SJSA1 (cell line): ENCODE data around the gene ZNF823. TPM values are rescaled to one million over a fixed set of nuclear protein-coding genes. Genes with fewer than 3 reads are reported as not detected.
"Not testable (repeated sequence)": the region's sequence is repeated elsewhere in the genome, so short reads cannot be mapped to it uniquely, and the experiment has no call there.

Source experiments
- DNase-seq, 2 experiments: peaks; one replicate each; pipeline ENCODE4 v3.0.0-alpha.2; 2015 to 2020; ENCODE audit warnings: low spot score in 2 of 2, low read depth in 1 of 2
- H3K27ac ChIP-seq: fragments of 250-450 bp; sonication (Bioruptor Pico); 2 replicates; pipeline ENCODE4 v1.5.1; 2020; ENCODE audit warnings: mild to moderate bottlenecking, moderate library complexity
- H3K27me3 ChIP-seq: fragments of 250-450 bp; sonication (Bioruptor Pico); replicated peaks from 2 replicates; pipeline ENCODE4 v1.5.1; 2020; ENCODE audit warnings: mild to moderate bottlenecking, moderate library complexity
- H3K36me3 ChIP-seq: fragments of 250-450 bp; sonication (Bioruptor Pico); 2 replicates; pipeline ENCODE4 v1.5.1; 2020; ENCODE audit warnings: mild to moderate bottlenecking
- H3K4me1 ChIP-seq: fragments of 250-450 bp; sonication (Bioruptor Pico); replicated peaks from 2 replicates; pipeline ENCODE4 v1.6.1; 2021; ENCODE audit warnings: mild to moderate bottlenecking
- H3K4me3 ChIP-seq: fragments of 250-450 bp; sonication (Bioruptor Pico); 2 replicates; pipeline ENCODE4 v1.5.1; 2020; ENCODE audit warnings: mild to moderate bottlenecking
- H3K9me3 ChIP-seq: fragments of 250-450 bp; sonication (Bioruptor Pico); replicated peaks from 2 replicates; pipeline ENCODE4 v1.5.1; 2020; ENCODE audit warnings: mild to moderate bottlenecking
- total RNA-seq: library from RNA; depleted of rRNA; stranded (reverse); fragments of >200 nt; shearing (Covaris generic); gene quantifications from 2 replicates; pipeline ENCODE4 v1.2.3, GENCODE V29; 2014; rRNA removed

The ZNF823 gene
- total RNA-seq: 3.3 and 7.4 TPM in 2 replicates

GRCh38 chr19:11738746-11739620 lies at the start of gene ZNF823:
ZNF823 (minus strand) TSS chr19:11738946; CDS start chr19:11738819, 127 bp downstream.
- Histone ChIP-seq H3K27ac (peak within 1 kb of the TSS; percentile 56), H3K4me1 (peaks cover 12% of the 10 kb centered on the region; the same call in 1 of the 2 replicates), H3K4me3 (peak within 1 kb of the TSS; percentile 85), H3K9me3 (no peaks in the 10 kb centered on the region; the same call in 1 of the 2 replicates), H3K27me3 (no peaks in the 10 kb centered on the region), H3K36me3 (peaks cover 9% of the 10 kb centered on the region; the same call in 1 of the 2 replicates)
- peak; percentile 98 to 99 for DNase-seq

- peaks cover 25% of the 10 kb centered on the region for H3K9me3 ChIP-seq
- H3K27ac ChIP-seq: no peak overlapping the region
- no peak overlapping the region for H3K4me3 ChIP-seq
- no peaks in the 10 kb centered on the region for H3K27me3 ChIP-seq
- no peak for DNase-seq
- peaks cover 22% of the 10 kb centered on the region for H3K36me3 ChIP-seq
- no peaks in the 10 kb centered on the region for H3K4me1 ChIP-seq
These were observed 48.8 kb upstream of the ZNF823 start for GRCh38 chr19:11787536-11787935.

- H3K9me3 ChIP-seq: peaks cover 45% of the 10 kb centered on the region
- no peak for DNase-seq
These were observed 45.6 kb upstream of the ZNF823 start for GRCh38 chr19:11784356-11784755.

GRCh38 chr19:11783767-11784166 lies 45.0 kb upstream of the ZNF823 start:
- Histone ChIP-seq H3K4me1 (no peaks in the 10 kb centered on the region), H3K36me3 (peaks cover 60% of the 10 kb centered on the region), H3K4me3 (no peak overlapping the region), H3K9me3 (peaks cover 47% of the 10 kb centered on the region), H3K27me3 (no peaks in the 10 kb centered on the region), H3K27ac (no peak overlapping the region)
- DNase-seq: no peak

More at GRCh38 chr19:11784356-11784755, 45.6 kb upstream of the ZNF823 start:
- Histone ChIP-seq H3K27ac (no peak overlapping the region), H3K4me3 (no peak overlapping the region), H3K27me3 (no peaks in the 10 kb centered on the region), H3K36me3 (peaks cover 54% of the 10 kb centered on the region), H3K4me1 (no peaks in the 10 kb centered on the region)

GRCh38 chr19:11781295-11782057 lies 42.7 kb upstream of the ZNF823 start:
- Histone ChIP-seq H3K36me3 (peaks cover 79% of the 10 kb centered on the region), H3K27me3 (no peaks in the 10 kb centered on the region), H3K27ac (no peak overlapping the region), H3K4me3 (no peak overlapping the region), H3K9me3 (peaks cover 48% of the 10 kb centered on the region), H3K4me1 (no peaks in the 10 kb centered on the region)
- DNase-seq: no peak

- no peak for DNase-seq
- no peaks in the 10 kb centered on the region for H3K4me1 ChIP-seq
- no peak overlapping the region for H3K27ac ChIP-seq
- H3K4me3 ChIP-seq: no peak overlapping the region
- no peaks in the 10 kb centered on the region for H3K27me3 ChIP-seq
- peaks cover 49% of the 10 kb centered on the region for H3K9me3 ChIP-seq
- peaks cover 79% of the 10 kb centered on the region for H3K36me3 ChIP-seq
These were observed 41.8 kb upstream of the ZNF823 start for GRCh38 chr19:11780431-11781020.

- DNase-seq, H3K4me1 ChIP-seq, H3K27me3 ChIP-seq, H3K27ac ChIP-seq, H3K4me3 ChIP-seq: not testable (repeated sequence)
- peaks cover 41% of the 10 kb centered on the region for H3K9me3 ChIP-seq
- peaks cover 48% of the 10 kb centered on the region for H3K36me3 ChIP-seq
These were observed 37.9 kb upstream of the ZNF823 start for GRCh38 chr19:11776669-11777068.

GRCh38 chr19:11771520-11771919 lies 32.8 kb upstream of the ZNF823 start:
- not testable (repeated sequence) for DNase-seq, H3K27me3 ChIP-seq, H3K27ac ChIP-seq, H3K4me3 ChIP-seq
- Histone ChIP-seq H3K36me3 (peaks cover 29% of the 10 kb centered on the region), H3K4me1 (peaks cover 11% of the 10 kb centered on the region), H3K9me3 (peaks cover 26% of the 10 kb centered on the region)

GRCh38 chr19:11769995-11770394 lies 31.2 kb upstream of the ZNF823 start:
- H3K4me3 ChIP-seq: no peak overlapping the region
- H3K9me3 ChIP-seq: peaks cover 18% of the 10 kb centered on the region
- peaks cover 29% of the 10 kb centered on the region for H3K36me3 ChIP-seq
- no peak overlapping the region for H3K27ac ChIP-seq
- no peaks in the 10 kb centered on the region for H3K27me3 ChIP-seq
- no peak for DNase-seq
- peaks cover 15% of the 10 kb centered on the region for H3K4me1 ChIP-seq

- peak; percentile 35 to 52 for DNase-seq
- no peaks in the 10 kb centered on the region for H3K27me3 ChIP-seq
- peaks cover 29% of the 10 kb centered on the region for H3K36me3 ChIP-seq
- peak overlapping the region; percentile 94 for H3K27ac ChIP-seq
- peaks cover 15% of the 10 kb centered on the region for H3K4me1 ChIP-seq
- peaks cover 11% of the 10 kb centered on the region for H3K9me3 ChIP-seq
- H3K4me3 ChIP-seq: peak overlapping the region; percentile 87
These were observed 28.9 kb upstream of the ZNF823 start for GRCh38 chr19:11767633-11768133.

GRCh38 chr19:11766597-11767591 lies 28.1 kb upstream of the ZNF823 start, which contains the start of gene ZNF441:
ZNF441 (plus strand) TSS chr19:11767000; CDS start chr19:11767194, 194 bp downstream.
- Histone ChIP-seq H3K27me3 (no peaks in the 10 kb centered on the region), H3K4me3 (peak within 1 kb of the TSS; percentile 87), H3K9me3 (peaks cover 14% of the 10 kb centered on the region), H3K36me3 (peaks cover 29% of the 10 kb centered on the region), H3K4me1 (peaks cover 15% of the 10 kb centered on the region), H3K27ac (peak within 1 kb of the TSS; percentile 94)
- peak; percentile 97 for DNase-seq

- no peak for DNase-seq
- peaks cover 12% of the 10 kb centered on the region for H3K9me3 ChIP-seq
- no peak overlapping the region for H3K4me3 ChIP-seq
- no peaks in the 10 kb centered on the region for H3K27me3 ChIP-seq
- H3K4me1 ChIP-seq: peaks cover 14% of the 10 kb centered on the region
- no peak overlapping the region for H3K27ac ChIP-seq
- peaks cover 11% of the 10 kb centered on the region for H3K36me3 ChIP-seq
These were observed 24.9 kb upstream of the ZNF823 start for GRCh38 chr19:11763611-11764010.
